Endothelial cell of umbilical vein (primary cell): Measurements from ENCODE around the gene REPS2. TPM values are rescaled to one million over a fixed set of nuclear protein-coding genes. Genes with fewer than 3 reads are reported as not detected.

Source experiments
- BruUV-seq: library from RNA; stranded (reverse); fragments of 400-500 nt; replicated peaks from 2 replicates; lab custom pipeline; 2021; lab: Mats Ljungman, UMichigan
- CTCF ChIA-PET: fragments of 300-600, 350-600 bp; sonication (Branson Sonifier 250); formaldehyde crosslinking; loops from one replicate; lab custom pipeline; 2021; ENCODE audit warnings: antibody characterized with exemption, inconsistent platforms; lab: Charles Lee
- POLR2A ChIA-PET: fragments of 300-600, 350-600 bp; sonication (Branson Sonifier 250); formaldehyde crosslinking; loops from one replicate; lab custom pipeline; 2021; ENCODE audit warnings: antibody characterized with exemption, inconsistent platforms; lab: Charles Lee
- DNase-seq: peaks from one replicate; pipeline ENCODE4 v3.0.0-alpha.2; 2011; ENCODE audit warnings: low read depth, low spot score
- FAIRE-seq: peaks from 2 replicates; lab custom pipeline; 2011; peaks lifted over from hg19 to GRCh38; lab: Jason Lieb, UNC
- H2AFZ ChIP-seq: 2 replicates; pipeline ENCODE4 v1.6.0; 2012; ENCODE audit warnings: low read depth, low read length, control low read depth, inconsistent platforms
- H3K27ac ChIP-seq: 2 replicates; pipeline ENCODE4 v1.5.1; 2011; ENCODE audit warnings: low read depth, mild to moderate bottlenecking, control low read depth, low read length, moderate library complexity; ENCODE audit not compliant: insufficient read depth
- H3K27me3 ChIP-seq, 2 experiments: 2 replicates each; pipeline versions ENCODE4 v1.6.0 to v1.6.1; 2011; ENCODE audit warnings: low read length in 2 of 2, mixed read lengths in 1 of 2; ENCODE audit not compliant: control insufficient read depth in 2 of 2, insufficient read depth in 2 of 2
- H3K36me3 ChIP-seq, 2 experiments: 2 replicates in 1 of 2; 3 replicates in 1 of 2; pipeline ENCODE4 v1.5.1; 2011; ENCODE audit warnings: low read length in 2 of 2, mild to moderate bottlenecking in 1 of 2, moderate library complexity in 1 of 2; ENCODE audit not compliant: control insufficient read depth in 2 of 2, insufficient read depth in 2 of 2; ENCODE audit errors: extremely low read depth in 1 of 2
- H3K4me1 ChIP-seq: 3 replicates; pipeline ENCODE4 v1.5.1; 2011; ENCODE audit warnings: mild to moderate bottlenecking, low read length; ENCODE audit not compliant: control insufficient read depth, insufficient read depth; ENCODE audit errors: extremely low read depth
- H3K4me2 ChIP-seq: 2 replicates; pipeline ENCODE4 v1.6.1; 2011; ENCODE audit warnings: low read length, control low read depth, mixed read lengths; ENCODE audit not compliant: insufficient read depth
- H3K4me3 ChIP-seq, 3 experiments: fragments of 200-600 bp in 1 of 3; sonication (generic), shearing (Covaris generic) in 1 of 3; replicated peaks in 1 of 3; 2 replicates each; pipeline ENCODE4 v1.5.1; 2011 to 2016; ENCODE audit warnings: control low read depth in 3 of 3, low read length in 3 of 3, mild to moderate bottlenecking in 2 of 3, inconsistent platforms in 1 of 3, low read depth in 1 of 3, moderate library complexity in 1 of 3; ENCODE audit not compliant: insufficient read depth in 1 of 3
- H3K79me2 ChIP-seq: 2 replicates; pipeline ENCODE4 v1.6.0; 2012; ENCODE audit warnings: low read length, inconsistent platforms; ENCODE audit not compliant: control insufficient read depth, insufficient read depth
- H3K9ac ChIP-seq: replicated peaks from 2 replicates; pipeline ENCODE3; 2011; ENCODE audit warnings: low read length, control low read depth; ENCODE audit not compliant: insufficient read depth; ENCODE audit errors: extremely low read depth
- H3K9me1 ChIP-seq: replicated peaks from 3 replicates; pipeline ENCODE4 v1.6.0; 2011; ENCODE audit warnings: mild to moderate bottlenecking, low read length; ENCODE audit not compliant: control insufficient read depth, insufficient read depth; ENCODE audit errors: extremely low read depth
- H3K9me3 ChIP-seq: replicated peaks from 2 replicates; pipeline ENCODE4 v1.5.1; 2012; ENCODE audit warnings: low read length, inconsistent platforms; ENCODE audit not compliant: control insufficient read depth, insufficient read depth
- H4K20me1 ChIP-seq: replicated peaks from 2 replicates; pipeline ENCODE3; 2011; ENCODE audit warnings: mild to moderate bottlenecking, low read length; ENCODE audit not compliant: control insufficient read depth, insufficient read depth; ENCODE audit errors: extremely low read depth
- CTCF ChIP-seq, 2 donors: IDR thresholded peaks; 1 replicate in 1 of 2; 2 replicates in 1 of 2; pipeline ENCODE4 v1.5.1; 2011; ENCODE audit warnings: low read length in 2 of 2, mild to moderate bottlenecking in 2 of 2, moderate library complexity in 2 of 2, control low read depth in 1 of 2, inconsistent platforms in 1 of 2, low read depth in 1 of 2; ENCODE audit not compliant: insufficient read depth in 1 of 2; ENCODE audit errors: extremely low read depth in 1 of 2
- EZH2 ChIP-seq: IDR thresholded peaks from 2 replicates; pipeline ENCODE4 v1.6.1; 2012; ENCODE audit warnings: borderline replicate concordance, low read depth, mild to moderate bottlenecking, moderate library complexity, low read length, inconsistent platforms; ENCODE audit not compliant: severe bottlenecking
- FOS ChIP-seq: IDR thresholded peaks from 2 replicates; pipeline ENCODE4 v1.6.1; 2011; ENCODE audit warnings: mild to moderate bottlenecking, low read length, moderate library complexity, borderline replicate concordance; ENCODE audit not compliant: insufficient read depth
- GATA2 ChIP-seq: IDR thresholded peaks from 2 replicates; pipeline ENCODE4 v1.7.0; 2011; ENCODE audit warnings: low read depth, mild to moderate bottlenecking, moderate library complexity, mixed read lengths, low read length; ENCODE audit not compliant: insufficient read length, insufficient read depth
- JUN ChIP-seq: IDR thresholded peaks from 2 replicates; pipeline ENCODE4 v1.6.1; 2011; ENCODE audit warnings: borderline replicate concordance, low read depth; ENCODE audit not compliant: insufficient read length, insufficient read depth
- MAX ChIP-seq: IDR thresholded peaks from 2 replicates; pipeline ENCODE4 v1.6.1; 2011; ENCODE audit not compliant: insufficient read depth, insufficient read length
- MYC ChIP-seq: IDR thresholded peaks from one replicate; pipeline ENCODE4 v1.6.1; 2011; ENCODE audit warnings: mild to moderate bottlenecking, low read depth, low read length
- POLR2A ChIP-seq: IDR thresholded peaks from 2 replicates; pipeline ENCODE4 v1.6.1; 2012; ENCODE audit warnings: low read depth, mild to moderate bottlenecking, control low read depth, low read length
- POLR2AphosphoS5 ChIP-seq: IDR thresholded peaks from 2 replicates; pipeline ENCODE4 v1.6.1; 2012; ENCODE audit warnings: low read depth, mild to moderate bottlenecking, control low read depth, low read length, moderate library complexity; ENCODE audit not compliant: insufficient read depth
- dilution Hi-C: fragments of 300-500 bp; cut with MboI; formaldehyde crosslinking; loops from one replicate; pipeline ENCODE4 v1.15.0; 2019; ENCODE audit warnings: low sequenced_read_pairs; ENCODE audit not compliant: extremely low pct_ligation_motif_present
- intact Hi-C: fragments of 100-400 bp; cut with micrococcal nuclease; formaldehyde crosslinking; loops from one replicate; pipeline ENCODE4 v1.10.0; 2022
- polyA plus RNA-seq, 4 experiments: library from polyadenylated mRNA; depleted of rRNA in 3 of 4; stranded (reverse) in 3 of 4; unstranded in 1 of 4; fragments of >200 nt; gene quantifications; 2 replicates each; pipeline versions ENCODE4 v1.2.1 to v1.2.3, GENCODE V29; 2011 to 2012; ENCODE audit warnings: missing spikeins in 1 of 4
- total RNA-seq: library from RNA; stranded (reverse); gene quantifications from 2 replicates; pipeline ENCODE4 v1.2.3, GENCODE V29; 2021

REPS2 gene
- total and polyA plus RNA-seq, 2 donors (not counting 3 experiments of a cell fraction or from before 2014, with no cell fraction given): 0.91 to 2.6 TPM

GRCh38 chrX:17000751-17001150, 54.3 kb downstream of the REPS2 start:
- dilution Hi-C loops (no loop called here), intact Hi-C loops (no loop called here)
- DNase-seq (no peak), FAIRE-seq (no peak)
- Histone ChIP-seq H3K4me3 (no peak overlapping the region), H2AFZ (no peak overlapping the region), H3K9me3 (no peaks in the 10 kb centered on the region), H3K79me2 (no peaks in the 10 kb centered on the region), H3K27me3 (no peaks in the 10 kb centered on the region), H3K27ac (no peak overlapping the region), H3K4me2 (no peak overlapping the region), H3K36me3 (no peaks in the 10 kb centered on the region), H4K20me1 (no peaks in the 10 kb centered on the region), H3K4me1 (no peaks in the 10 kb centered on the region), H3K9ac (no peak overlapping the region), H3K9me1 (no peaks in the 10 kb centered on the region)
- BruUV-seq: no TSS peak
- POLR2A ChIA-PET: no interaction called here
- TF ChIP-seq POLR2A: no peak
- TF ChIP-seq MYC: no peak
- no peak for TF ChIP-seq FOS
- TF ChIP-seq GATA2: no peak
- no peak for TF ChIP-seq CTCF (IDR thresholded peaks at IDR 0.05; ENCODE audit: extremely low read depth in 1 of 2, insufficient read depth in 1 of 2, low read depth in 1 of 2, low read length in 2 of 2)
- no peak for TF ChIP-seq MAX
- TF ChIP-seq POLR2AphosphoS5: no peak
- TF ChIP-seq EZH2: no peak
- TF ChIP-seq JUN: no peak
- CTCF ChIA-PET: interaction anchor here (10.7 kb wide), 1 partner anchor 45 kb away, joined by 104 read pairs; no protein-coding TSS in a partner anchor
